Gastroesophageal sphincter (tissue), 4 donors: ENCODE results near the gene MANEAL. TPM values are rescaled to one million over a fixed set of nuclear protein-coding genes. Genes with fewer than 3 reads are reported as not detected.
A peak's percentile ranks its signal among the peaks of the same experiment; 100 is the strongest.

ENCODE experiments used
- ATAC-seq: fragments of 150-250 bp; one replicate; pipeline ENCODE4 v1.9.1; 2016; ENCODE audit warnings: mild to moderate bottlenecking, moderate library complexity
- H3K27ac ChIP-seq, 4 donors: fragments of 200-600 bp; sonication (generic) in 3 of 4; 1 replicate in 3 of 4; 2 replicates in 1 of 4; pipeline ENCODE4 v1.5.1; 2016 to 2019
- H3K27me3 ChIP-seq: fragments of 200-600 bp; sonication (generic); one replicate; pipeline ENCODE4 v1.5.1; 2019
- H3K36me3 ChIP-seq, 2 donors: fragments of 200-600 bp; sonication (generic); one replicate each; pipeline ENCODE4 v1.5.1; 2019; ENCODE audit warnings: control low read depth in 1 of 2
- H3K4me1 ChIP-seq, 3 donors: fragments of 200-600 bp; sonication (generic); 1 replicate in 2 of 3; 2 replicates in 1 of 3; pipeline ENCODE4 v1.5.1; 2016 to 2019; ENCODE audit warnings: control low read depth in 2 of 3
- H3K4me3 ChIP-seq, 2 donors: fragments of 200-600 bp; sonication (generic); one replicate each; pipeline ENCODE4 v1.5.1; 2019; ENCODE audit warnings: mild to moderate bottlenecking in 1 of 2, moderate library complexity in 1 of 2
- H3K9me3 ChIP-seq, 3 donors: fragments of 200-600 bp; sonication (generic); one replicate each; pipeline ENCODE4 v1.5.1; 2017 to 2019; ENCODE audit warnings: control low read depth in 2 of 3
- EP300 ChIP-seq: sonication (generic); formaldehyde crosslinking; IDR thresholded peaks from one replicate; pipeline ENCODE4 v1.6.1; 2017; ENCODE audit warnings: antibody characterized with exemption, mild to moderate bottlenecking
- POLR2A ChIP-seq, 2 donors: fragments of 450-650 bp; IDR thresholded peaks; one replicate each; pipeline ENCODE4 v1.6.1; 2017; ENCODE audit warnings: antibody characterized with exemption in 2 of 2, mild to moderate bottlenecking in 2 of 2, moderate library complexity in 1 of 2
- POLR2AphosphoS5 ChIP-seq: sonication (generic); formaldehyde crosslinking; IDR thresholded peaks from one replicate; pipeline ENCODE4 v1.6.1; 2017; ENCODE audit warnings: antibody characterized with exemption
- WGBS, 2 donors: methylation state at CpG; one replicate each; pipeline ENCODE4 v1.1.5; 2018; ENCODE audit warnings: low coverage in 1 of 2; 5-methylcytosine and 5-hydroxymethylcytosine counted together
- total RNA-seq, 4 donors: library from RNA; depleted of rRNA; stranded (reverse); fragments of >200 nt; gene quantifications; one replicate each; pipeline ENCODE4 v1.1.0, GENCODE V29; 2016
- TF ChIP-seq, protein P1 (sequence below), 4 experiments: fragments of 200-600 bp in 2 of 4; fragments of 450-650 bp in 2 of 4; sonication (generic) in 1 of 4; IDR thresholded peaks; one replicate each; pipeline ENCODE4 v1.5.1; 2017 to 2019; ENCODE audit warnings: antibody characterized with exemption in 4 of 4, mild to moderate bottlenecking in 2 of 4, moderate library complexity in 2 of 4

Gene MANEAL
- total RNA-seq, 4 donors from 2014 or later: 1.5 to 2.8 (median 2.7) TPM

DNA sequence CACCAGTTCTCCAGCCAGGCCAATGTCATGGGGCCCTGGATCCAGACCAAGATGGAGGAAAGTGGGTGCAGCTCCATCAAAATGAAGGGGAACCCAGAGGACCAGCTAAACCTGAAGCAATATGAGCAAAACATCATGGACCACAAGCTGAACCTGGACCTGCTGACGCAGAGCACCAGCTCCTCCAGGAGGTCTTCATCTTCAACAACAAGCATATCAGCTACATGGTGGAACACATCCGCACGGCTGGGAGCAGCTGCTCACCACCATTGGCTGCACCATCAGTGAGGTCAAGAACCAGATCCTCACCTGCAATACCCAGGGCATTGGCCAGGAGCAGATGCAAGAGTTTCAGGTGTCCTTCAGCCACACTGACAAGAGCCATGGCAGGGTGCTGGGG, 15.0 kb upstream of the MANEAL start:
- no CpG with 5 or more reads among the region's 3 CpGs for WGBS, 2 donors
- TF ChIP-seq POLR2A (IDR thresholded peaks at IDR 0.05): no peak
- no peak for TF ChIP-seq POLR2AphosphoS5
- TF ChIP-seq, protein P1, sequence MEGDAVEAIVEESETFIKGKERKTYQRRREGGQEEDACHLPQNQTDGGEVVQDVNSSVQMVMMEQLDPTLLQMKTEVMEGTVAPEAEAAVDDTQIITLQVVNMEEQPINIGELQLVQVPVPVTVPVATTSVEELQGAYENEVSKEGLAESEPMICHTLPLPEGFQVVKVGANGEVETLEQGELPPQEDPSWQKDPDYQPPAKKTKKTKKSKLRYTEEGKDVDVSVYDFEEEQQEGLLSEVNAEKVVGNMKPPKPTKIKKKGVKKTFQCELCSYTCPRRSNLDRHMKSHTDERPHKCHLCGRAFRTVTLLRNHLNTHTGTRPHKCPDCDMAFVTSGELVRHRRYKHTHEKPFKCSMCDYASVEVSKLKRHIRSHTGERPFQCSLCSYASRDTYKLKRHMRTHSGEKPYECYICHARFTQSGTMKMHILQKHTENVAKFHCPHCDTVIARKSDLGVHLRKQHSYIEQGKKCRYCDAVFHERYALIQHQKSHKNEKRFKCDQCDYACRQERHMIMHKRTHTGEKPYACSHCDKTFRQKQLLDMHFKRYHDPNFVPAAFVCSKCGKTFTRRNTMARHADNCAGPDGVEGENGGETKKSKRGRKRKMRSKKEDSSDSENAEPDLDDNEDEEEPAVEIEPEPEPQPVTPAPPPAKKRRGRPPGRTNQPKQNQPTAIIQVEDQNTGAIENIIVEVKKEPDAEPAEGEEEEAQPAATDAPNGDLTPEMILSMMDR (IDR thresholded peaks at IDR 0.05): no peak
- no peak for TF ChIP-seq EP300
- no peaks in the 10 kb centered on the region for H3K4me1 ChIP-seq
- no peaks in the 10 kb centered on the region for H3K36me3 ChIP-seq
- H3K27me3 ChIP-seq: peaks cover 46% of the 10 kb centered on the region
- H3K9me3 ChIP-seq: peaks cover 0 to 2% (median 0%) of the 10 kb centered on the region in 3 donors
- no peak overlapping the region for H3K27ac ChIP-seq
- ATAC-seq: no peak
- no peak overlapping the region for H3K4me3 ChIP-seq

DNA sequence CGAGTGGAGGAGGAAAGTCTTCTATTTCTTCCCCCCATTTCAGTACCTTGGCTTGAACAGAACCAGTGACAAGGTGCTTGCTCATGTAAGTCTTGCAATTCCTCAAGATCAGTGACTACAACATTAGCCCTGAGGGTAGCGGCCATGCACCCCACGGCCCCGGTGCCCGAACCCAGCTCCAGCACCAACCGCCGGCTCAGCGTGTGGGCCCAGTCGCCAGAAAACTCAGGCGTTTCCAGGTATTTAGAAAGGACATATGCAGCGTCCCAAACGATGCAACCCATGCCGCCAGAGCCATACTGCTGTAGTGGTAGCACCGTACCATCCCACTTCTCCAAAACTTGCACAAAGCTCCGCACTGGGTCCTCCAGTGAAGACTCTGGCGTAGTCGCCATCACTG, 11.2 kb upstream of the MANEAL start:
- no peak for ATAC-seq
- Histone ChIP-seq H3K36me3 (no peaks in the 10 kb centered on the region), H3K27me3 (peaks cover 62% of the 10 kb centered on the region), H3K27ac (no peak overlapping the region), H3K4me1 (no peaks in the 10 kb centered on the region), H3K9me3 (no peaks in the 10 kb centered on the region), H3K4me3 (no peak overlapping the region)
- 79% methylated on average over 2 to 15 of the region's 17 CpGs for WGBS, 2 donors
- no peak for TF ChIP-seq EP300
- TF ChIP-seq POLR2AphosphoS5: no peak
- TF ChIP-seq, protein P1 (IDR thresholded peaks at IDR 0.05): no peak

DNA sequence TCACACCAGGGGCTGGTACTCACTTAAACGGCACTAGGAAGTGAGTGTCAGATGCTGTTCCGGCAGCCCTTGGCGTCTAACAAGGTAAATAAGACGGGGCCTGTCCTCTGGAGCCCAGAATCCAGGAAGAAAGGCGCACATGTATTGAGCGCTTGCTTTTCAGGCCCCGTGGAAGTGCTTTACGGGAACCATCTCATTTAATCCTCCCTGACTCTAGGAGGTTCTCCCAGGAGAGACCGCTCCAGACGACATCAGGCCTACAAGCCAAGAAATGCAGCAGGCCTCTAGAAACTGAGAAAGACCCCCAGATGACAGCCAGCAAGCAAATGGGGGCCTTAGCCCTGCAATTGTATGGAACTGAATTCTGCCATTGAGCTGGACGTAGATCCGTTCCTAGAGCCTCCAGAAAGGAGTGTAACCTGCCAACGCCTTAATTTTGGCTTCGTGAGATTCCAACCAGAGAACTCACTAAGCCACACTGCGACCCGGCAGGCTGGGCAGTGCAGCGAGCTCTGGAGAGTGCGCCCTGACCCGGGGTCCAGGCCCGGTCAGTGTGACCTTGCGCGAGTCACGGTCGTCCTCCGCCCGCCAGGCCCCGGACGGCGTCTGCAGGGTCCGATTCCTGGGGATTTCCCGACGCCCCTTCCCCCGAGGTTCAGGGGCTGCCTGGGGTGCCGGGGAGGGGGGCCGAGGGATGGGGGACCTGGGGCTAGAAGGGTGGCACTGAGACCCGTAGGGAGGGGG, 532 bp upstream of the MANEAL start:
- peaks cover 16% of the 10 kb centered on the region for H3K27me3 ChIP-seq
- H3K27ac ChIP-seq: peak overlapping the region in 1 of 4 donors; percentile 31
- H3K4me1 ChIP-seq: peaks cover 0 to 28% (median 16%) of the 10 kb centered on the region in 3 donors
- no peaks in the 10 kb centered on the region for H3K9me3 ChIP-seq
- ATAC-seq: no peak
- 67% methylated on average over 3 to 7 of the region's 36 CpGs for WGBS, 2 donors
- H3K36me3 ChIP-seq: peaks cover 0 to 10% of the 10 kb centered on the region in 2 donors
- peak overlapping the region; percentile 57 to 66 for H3K4me3 ChIP-seq
- TF ChIP-seq, protein P1 (IDR thresholded peaks at IDR 0.05): no peak
- TF ChIP-seq POLR2AphosphoS5: no peak
- no peak for TF ChIP-seq POLR2A (IDR thresholded peaks at IDR 0.05)
- no peak for TF ChIP-seq EP300

DNA sequence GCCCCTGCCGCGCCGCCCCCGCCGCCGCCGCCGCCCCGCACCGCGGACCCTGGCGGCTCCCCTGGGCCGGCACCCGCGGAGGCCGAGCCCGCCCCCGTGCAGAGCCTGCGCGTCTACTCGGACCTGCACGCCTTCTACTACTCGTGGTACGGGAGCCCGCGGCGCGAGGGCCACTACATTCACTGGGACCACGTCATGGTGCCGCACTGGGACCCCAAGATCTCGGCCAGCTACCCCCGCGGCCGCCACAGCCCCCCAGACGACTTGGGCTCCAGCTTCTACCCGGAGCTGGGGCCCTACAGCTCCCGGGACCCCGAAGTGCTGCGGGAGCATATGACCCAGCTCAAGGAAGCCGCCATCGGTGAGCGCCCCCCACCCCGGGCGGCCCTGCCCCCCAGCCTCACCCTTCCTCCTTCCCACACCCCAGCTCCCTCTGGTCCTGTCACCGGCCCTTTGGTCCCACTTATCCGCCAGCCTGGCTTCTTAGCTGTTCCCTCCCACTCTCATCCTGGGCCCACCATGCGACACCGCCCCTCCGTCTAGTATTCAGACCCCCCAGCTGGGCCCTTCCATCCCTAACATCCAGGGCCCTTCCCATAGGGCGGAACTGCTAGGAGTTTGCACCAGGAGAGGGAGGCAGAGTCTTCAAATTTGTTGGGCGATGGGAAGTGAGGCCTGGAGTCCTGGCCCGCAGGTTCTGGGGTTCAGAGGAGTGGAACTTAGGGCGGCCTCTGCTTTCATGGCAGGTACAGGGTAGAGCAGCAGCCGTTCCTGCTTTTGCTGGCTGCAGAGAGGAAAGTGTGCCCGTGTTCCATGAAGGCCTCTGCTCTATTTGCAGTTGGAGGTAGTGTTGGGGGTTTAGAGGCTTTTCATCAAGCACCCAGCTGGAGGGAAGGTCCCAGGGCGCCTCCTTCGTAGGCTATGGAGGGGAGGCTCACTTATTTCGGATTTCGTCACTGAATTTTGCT, 1.0 kb downstream of the MANEAL start:
- no peak for TF ChIP-seq POLR2A (IDR thresholded peaks at IDR 0.05)
- no peak for TF ChIP-seq EP300
- no peak for TF ChIP-seq POLR2AphosphoS5
- TF ChIP-seq, protein P1 (IDR thresholded peaks at IDR 0.05): no peak
- H3K36me3 ChIP-seq: peaks cover 0 to 22% of the 10 kb centered on the region in 2 donors
- no peaks in the 10 kb centered on the region for H3K9me3 ChIP-seq
- no peak overlapping the region for H3K27ac ChIP-seq
- peak; percentile 22 for ATAC-seq
- peaks cover 4% of the 10 kb centered on the region for H3K27me3 ChIP-seq
- H3K4me3 ChIP-seq: peak overlapping the region in 1 of 2 donors; percentile 57
- peaks cover 0 to 28% (median 16%) of the 10 kb centered on the region in 3 donors for H3K4me1 ChIP-seq
- 12 to 26% methylated on average over 5 to 8 of the region's 59 CpGs for whole genome bisulfite sequencing, 2 donors
